ENCODE data around the gene DNASE1.
"Not testable (repeated sequence)": the region's sequence is repeated elsewhere in the genome, so short reads cannot be mapped to it uniquely, and the experiment has no call there.

Gene DNASE1

DNA sequence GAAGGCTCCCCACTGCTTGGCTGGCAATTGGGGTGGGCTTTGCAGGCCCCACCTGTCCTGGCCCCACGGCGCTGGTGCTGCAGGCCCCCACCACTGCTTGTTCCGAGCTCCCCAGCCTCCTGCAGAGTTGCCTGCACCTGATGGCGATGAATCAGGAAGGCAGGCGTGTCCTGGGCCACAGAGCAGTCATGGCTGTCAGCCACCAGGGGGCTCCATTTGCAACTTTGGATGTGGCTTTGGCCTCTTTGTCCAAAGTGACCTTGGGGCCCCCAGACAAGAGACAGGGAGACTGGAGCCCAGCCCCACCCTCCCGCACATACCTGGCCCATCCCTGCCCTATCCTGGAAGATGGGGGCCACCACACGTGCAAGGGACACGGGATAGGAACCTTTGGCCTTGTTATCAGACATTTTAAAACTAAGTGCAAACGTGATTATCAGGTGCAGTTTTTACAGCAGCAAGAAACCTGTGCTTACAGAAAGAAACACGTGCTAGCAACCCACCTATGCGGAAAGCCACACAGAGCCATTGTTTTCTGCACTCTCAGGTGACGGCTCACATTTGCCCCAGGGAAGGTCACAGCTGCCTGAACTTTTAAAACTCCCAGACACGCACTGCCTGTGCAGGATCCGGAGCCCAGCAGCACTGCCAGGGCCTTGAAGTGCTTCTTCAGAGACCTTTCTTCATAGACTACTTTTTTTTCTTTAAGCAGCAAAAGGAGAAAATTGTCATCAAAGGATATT, at the start of gene DNASE1:
TSS of gene DNASE1 (plus strand) at position 443 of the 743 bp plus-strand sequence. CDS start 683 bp downstream, outside the sequence.
- DNase-seq: peak; percentile 76

DNA sequence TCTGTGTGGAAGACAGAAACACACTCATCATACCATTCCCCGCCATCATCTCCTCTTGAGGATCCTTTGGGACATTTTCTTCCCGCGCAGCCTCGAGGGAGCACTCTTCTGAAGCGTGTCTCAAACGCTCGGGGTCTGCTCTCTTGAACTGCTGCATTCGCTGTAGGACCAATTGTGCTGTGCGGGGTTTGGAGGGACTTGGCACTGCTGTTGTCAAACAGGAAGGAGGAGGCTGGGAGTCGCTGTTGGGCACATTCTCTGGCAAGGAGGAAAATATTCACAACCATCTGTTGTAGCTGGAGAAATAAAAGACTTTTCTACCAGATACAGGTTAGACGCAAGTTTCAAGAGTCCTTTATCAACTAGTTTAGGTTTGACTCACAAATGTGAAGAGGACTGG, 48.0 kb upstream of the DNASE1 start:
- DNase-seq: no peak

- no peak for DNase-seq
These were observed 47.3 kb upstream of the DNASE1 start for GRCh38 chr16:3607161-3607560.

DNA sequence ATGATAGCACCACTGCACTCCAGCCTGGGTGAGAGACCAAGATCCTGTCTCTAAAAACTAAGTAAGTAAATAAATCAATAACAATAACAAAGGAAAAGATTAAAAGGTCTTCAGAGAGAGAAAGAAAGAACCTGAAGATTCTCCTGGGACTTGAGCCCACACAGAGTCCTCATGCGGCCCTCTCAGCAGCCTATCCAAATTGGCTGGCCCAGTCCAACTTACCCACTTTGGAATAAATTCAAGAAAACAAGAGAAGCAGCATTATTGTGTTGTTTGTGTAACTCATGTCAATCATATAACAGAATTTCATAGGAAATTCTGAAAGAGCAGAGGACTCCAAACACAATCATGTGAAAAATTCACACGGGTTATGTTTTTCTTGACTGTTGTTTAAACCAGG, 46.9 kb upstream of the DNASE1 start:
- DNase-seq: no peak

GRCh38 chr16:3608069-3608468, 46.4 kb upstream of the DNASE1 start:
- DNase-seq: no peak

- not testable (repeated sequence) for DNase-seq
These were observed 45.5 kb upstream of the DNASE1 start for GRCh38 chr16:3608976-3609375.

DNA sequence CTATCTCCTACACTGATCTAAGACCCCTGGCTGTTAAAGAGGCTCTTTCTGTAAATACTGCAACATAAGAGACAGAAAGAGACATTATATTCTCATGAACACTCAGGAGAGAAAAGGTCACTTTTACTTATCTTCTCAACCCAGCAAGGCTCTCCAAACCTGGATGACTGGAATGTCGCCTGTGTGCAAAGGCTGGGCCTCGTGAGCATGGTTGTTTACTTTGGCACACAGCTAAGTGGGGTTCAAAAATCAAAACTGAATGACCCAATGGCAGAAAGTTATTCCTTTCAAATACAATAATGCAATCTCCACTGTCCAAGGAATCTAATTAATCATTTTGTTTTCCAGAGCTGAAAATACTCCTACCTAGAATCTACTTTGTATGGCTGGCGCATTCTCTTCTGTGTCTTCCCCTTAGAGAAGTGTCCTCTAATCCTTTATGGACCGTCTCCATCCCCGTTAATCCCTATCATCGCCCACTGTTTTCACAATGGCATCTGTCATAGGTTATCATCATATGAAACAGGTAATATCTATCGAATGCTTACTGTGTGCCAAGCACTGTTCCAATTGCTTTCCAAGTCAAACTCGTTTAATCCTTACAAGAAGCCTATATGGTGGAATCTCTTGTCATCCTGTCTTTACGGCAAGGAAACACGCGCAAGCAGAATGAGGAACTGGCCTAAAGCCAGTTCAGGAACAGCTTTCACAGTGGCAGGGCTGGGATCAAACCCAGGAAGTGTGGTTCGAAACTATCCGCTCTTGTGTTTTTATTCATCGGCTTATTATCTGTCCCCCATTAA, 44.4 kb upstream of the DNASE1 start:
- DNase-seq: no peak

GRCh38 chr16:3610698-3611145, 43.8 kb upstream of the DNASE1 start:
- DNase-seq: peak; percentile 43

DNA sequence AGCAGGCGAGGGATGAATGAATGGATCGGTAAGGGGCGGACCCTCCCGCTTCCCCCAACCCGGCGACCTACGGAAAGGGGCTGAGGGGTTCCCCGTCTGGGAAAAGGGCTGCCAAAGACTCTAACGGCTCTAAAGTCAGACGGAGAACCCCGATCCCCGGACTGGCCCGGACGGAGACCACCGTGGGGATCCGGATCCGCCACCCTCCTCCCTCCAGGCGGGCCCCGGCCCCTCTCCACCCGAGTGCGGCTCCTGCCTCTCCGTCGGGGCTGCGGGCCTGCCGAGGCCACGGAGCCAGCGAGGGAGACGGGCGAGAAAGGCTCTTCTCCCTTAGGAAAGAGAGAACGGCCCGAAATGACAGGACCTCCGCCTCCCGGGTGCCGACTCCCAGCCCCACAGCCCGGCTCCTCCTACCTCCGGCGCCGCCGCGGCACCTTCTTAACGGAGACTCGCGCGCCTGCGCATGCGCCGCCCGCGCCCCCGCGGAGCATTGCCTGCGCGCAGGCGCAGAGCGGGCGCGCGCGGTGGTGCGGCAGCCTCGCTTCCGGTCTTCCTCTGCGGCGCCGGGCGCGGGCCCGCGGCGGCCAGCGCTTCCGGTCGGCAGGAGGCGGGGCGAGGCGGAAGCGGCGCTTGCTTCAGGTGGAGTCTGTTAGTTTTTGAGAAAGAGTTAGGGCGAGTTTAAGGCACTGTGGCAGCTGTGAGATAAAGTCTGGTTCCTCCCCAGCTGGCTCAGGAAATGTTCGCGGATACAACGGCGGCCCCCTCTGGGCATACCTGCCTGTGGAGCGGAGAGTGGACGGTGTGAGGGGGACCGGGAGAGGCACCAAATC, 43.1 kb upstream of the DNASE1 start, which contains the start of gene SLX4:
TSS of gene SLX4 (minus strand) at position 461 of the 830 bp plus-strand sequence. CDS start 2,642 bp downstream, outside the sequence.
- DNase-seq: peak; percentile 94

DNA sequence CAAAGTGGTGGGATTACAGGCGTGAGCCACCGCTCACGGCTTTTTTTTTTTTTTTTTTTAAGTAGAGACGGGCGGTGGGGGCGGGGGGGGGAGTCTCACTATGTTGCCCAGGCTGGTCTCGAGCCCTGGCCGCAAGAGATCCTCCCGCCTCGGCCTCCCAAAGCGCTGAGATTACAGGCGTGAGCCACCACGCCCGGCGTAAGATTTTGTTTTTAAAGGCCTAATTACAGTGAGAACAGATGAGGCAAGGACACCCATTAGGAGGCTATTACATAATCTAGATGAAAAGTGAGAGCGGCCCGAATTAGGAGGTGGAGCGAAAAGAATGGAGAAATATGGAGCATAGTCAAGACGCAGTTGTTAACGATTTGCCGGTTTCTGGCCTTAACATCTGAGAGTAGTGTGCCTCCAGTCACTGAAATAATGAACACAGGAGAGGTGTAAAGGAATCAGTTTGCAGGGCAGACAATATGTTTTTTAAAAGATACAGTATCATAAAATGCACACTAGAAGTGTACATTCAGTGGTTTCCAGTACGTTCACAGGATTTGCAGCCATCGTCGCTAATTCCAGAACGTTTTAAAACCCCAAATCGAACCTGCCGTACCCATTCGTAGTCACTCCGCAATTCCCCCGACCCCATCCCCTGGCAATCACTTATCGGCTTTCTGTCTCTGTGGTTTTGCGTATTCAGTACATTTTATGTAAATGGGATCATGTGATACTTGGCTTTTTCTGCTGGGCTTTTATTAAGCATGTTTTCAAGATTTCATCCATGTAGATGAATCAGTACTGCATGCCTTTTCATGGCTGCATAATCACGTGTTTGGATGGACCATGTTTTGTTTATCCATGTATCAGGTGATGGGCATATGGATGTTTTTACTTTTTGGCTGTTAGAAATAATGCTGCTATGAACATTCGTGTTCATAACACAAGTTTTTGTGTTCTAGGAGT, 41.7 kb upstream of the DNASE1 start:
- DNase-seq: no peak

DNA sequence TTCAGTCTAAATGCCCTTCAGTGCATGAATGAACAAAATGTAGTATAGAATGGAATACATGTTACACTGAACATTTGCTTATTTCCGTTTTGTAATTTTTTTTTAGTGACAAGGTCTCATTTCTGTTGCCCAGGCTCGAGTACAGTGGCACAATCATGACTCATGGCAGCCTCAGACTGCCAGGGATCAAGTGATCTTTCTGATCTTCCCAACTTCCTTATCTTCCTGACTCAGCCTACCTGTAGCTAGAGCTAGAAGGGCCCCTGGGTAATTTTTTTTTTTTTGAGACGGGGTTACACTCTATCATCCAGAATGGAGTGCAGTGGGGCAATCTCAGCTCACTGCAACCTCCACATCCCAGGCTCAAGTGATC, 35.7 kb upstream of the DNASE1 start:
- DNase-seq: peak; percentile 42

- DNase-seq: no peak
These were observed 30.8 kb upstream of the DNASE1 start for GRCh38 chr16:3623642-3624041.

DNA sequence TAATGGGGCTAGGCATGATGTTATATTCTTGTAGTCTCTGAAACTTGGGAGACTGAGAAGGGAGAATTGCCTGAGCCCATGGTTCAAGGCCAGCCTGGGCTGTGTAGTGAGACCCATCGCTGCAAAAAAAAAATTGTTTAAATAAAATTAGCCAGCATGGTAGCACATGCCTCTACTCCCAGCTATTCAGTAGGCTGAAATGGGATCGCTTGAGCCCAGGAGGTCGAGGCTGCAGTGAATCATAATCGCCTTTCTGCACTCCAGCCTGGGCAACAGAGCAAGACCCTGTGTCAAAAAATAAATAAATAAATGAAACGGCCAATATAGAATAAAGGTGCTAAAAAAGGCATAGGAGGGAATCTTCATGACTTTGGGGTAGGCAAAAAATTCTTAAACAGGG, 29.2 kb upstream of the DNASE1 start:
- DNase-seq: no peak

DNA sequence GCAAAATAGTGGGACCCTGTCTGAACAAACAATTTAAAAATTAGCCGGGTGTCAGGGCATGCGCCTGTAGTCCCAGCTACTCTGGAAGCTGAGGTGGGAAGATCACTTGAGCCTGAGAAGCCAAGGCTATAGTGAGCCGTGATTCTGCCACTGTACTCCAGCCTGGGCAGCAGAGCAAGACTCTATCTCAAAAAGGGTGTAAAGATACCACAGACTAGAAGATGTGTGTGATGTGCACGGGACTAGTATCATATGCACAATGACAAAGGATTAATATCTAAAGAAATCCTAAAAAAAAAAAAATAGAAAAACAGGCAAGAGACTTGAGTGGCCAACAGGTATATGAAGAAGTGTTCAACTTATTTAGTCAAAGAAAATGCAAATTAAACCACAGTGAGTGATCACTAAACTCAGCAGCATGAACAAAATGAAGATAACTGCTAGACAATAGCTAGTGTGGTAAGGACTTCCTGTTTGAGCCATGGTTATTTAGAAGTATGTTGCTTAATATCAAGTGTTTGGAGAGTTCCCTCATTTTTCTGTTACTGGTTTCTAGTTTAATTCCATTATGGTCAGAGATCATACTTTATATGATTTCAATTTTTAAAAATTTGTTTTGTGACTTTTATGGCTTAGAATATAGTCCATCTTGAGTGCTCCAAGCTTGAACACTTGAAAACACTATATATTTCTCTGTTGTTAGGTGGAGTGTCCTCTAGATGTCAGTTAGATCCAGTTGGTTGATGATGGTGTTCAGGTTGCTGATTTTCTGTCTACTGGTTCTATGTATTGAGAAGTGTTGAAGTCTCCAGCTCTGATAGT, 28.4 kb upstream of the DNASE1 start:
- DNase-seq: peak; percentile 55

DNA sequence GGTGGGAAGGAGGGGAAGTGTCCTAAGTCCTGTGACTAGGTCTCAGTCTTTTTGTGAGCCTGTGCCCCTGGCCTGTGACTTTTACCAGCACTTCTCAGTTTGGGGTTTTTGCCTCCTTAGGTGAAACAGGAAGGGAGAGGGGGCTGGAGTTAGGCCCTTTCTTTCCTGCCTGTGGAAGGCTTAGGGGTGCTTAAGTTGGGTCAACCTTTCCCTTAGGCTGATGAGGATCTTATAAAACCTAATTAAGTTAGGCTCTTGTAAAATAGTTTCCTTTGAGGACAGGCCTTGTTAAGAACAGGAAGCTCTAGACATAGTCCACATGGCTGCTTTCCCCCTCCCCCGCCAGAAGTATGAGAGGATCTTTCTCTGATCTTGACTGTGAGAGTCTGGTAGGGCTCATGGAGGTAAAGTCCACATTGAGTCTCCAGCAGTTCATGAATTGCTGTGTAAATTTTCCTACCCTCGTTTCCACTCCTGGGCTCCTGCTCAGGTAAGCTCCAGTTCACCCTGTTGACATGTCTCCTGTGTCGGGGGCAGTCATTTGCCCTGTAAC, 17.0 kb upstream of the DNASE1 start:
- peak; percentile 38 for DNase-seq

DNA sequence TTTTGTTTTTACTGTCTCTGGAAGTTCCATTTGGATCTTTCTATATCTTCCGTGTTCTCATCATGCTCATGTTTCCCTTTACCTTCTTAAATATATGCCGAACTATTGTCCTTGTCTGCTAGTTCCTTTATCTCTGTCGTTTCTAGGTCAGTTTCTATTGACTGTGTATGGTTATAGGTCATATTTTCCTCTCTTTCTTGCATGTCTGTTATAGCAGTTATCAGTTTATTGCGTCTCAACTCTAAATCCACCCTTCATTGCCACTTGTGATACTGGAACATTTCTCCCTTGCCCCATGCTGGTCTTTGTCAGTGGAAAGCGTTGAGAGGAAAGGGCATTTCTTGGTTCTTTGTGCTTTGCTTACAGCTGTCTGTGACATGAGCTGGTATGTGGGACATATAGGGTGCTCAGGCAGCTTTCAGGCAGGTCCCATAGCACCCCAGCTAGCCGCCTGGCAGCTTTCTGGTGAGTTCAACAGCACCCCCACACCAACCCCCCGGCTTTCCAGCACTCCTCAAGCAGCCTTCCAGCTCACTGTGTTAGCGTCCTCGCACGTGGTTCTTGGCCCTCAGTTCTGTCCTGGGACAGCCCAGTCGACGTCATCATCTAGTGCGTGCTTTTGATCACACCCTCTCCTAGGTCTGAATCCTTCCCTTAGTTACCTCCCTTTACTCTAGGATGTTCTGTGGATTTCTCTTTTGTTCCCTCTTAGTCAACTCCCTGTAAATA, 15.4 kb upstream of the DNASE1 start:
- no peak for DNase-seq

DNA sequence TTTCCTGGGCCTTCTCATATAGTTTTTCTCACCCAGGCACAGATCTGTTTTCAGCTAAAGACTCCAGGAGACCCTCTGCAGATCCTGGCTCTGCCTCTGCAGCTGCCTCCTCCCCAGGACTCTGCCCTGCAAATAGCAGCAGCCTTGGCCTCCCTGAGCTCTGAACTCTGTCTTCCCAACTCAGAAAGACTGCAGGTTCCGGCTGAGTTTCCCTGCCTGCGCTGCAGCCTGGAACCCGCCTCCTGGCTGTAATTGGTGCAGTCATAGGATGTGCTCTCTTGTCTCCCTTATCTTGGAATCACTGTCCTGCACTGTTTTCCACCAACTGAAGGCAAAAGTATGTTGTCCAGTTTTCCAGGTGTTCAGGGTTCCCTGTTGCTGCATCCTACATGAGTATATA, 14.3 kb upstream of the DNASE1 start:
- DNase-seq: no peak

GRCh38 chr16:3640632-3641501, 13.6 kb upstream of the DNASE1 start:
- no peak for DNase-seq

DNA sequence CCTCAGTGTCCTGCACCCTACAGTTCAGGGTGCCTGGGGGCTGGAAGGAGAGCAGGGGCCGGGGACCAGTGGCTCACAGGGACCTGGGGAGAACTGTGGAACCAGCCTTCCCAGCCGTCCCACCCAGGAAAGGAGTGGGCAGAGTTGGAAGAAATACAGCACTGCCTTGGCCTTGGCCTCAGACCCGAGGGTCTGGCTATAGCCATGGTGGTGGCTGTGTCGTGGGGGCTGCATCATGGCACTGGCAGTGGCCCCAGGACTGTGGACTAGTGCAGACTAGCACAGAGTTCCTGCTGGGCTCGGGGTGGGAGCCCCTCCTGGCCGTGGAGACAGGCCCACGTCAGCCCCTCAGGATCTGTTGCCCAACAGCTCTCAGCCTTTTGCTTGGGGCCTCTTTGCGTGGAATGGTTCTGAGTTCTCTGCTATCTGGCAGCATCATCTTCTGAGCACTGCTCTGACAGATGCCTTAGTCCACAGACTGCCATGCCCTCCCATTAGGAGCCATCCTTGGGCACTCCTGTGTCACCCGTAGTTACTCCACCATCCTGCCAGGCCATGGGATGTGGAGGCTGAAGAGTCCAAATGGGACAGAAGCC, 12.6 kb upstream of the DNASE1 start:
- DNase-seq: no peak
